ENCODE results near the gene RBM28.

DNA sequence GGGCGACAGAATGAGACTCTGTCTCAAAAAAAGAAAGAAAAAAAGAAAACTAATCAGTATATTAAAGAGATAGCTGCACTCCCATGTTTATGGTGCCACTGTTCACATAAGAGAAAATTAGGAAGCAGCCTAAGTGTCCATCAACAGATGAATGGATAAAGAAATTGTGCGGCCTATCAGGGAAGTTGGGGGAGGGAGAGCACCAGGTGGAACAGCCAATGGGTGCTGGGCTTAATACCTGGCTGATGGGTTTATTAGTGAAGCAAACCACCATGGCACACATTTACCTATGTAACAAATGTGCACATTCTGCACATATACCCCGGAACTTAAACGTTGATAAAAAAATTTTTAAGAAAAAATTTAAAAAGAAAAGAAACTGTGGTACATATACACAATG is 26.8 kb upstream of the RBM28 start:
- TF ChIP-seq GATA3 (IDR thresholded peaks at IDR 0.05; ENCODE audit: low read depth, low read length) (no peak), GATA2 (IDR thresholded peaks at IDR 0.05; ENCODE audit: low read depth, low read length) (no peak)

All from SH-SY5Y (cell line).